Activated naive CD8-positive, alpha-beta T cell treated with anti-CD3 and anti-CD28 coated beads, Interleukin-2, amount 10 ng/mL, durations not matched to agents 7 days and 5 days (primary cell): Measurements from ENCODE around the gene TMEM132E. TPM values are rescaled to one million over a fixed set of nuclear protein-coding genes. Genes with fewer than 3 reads are reported as not detected.

Experiments used
- ATAC-seq: fragments of 150-1000 bp; cut with Tn5 transposase; one replicate; pipeline ENCODE4 v1.10.0; 2021; ENCODE audit warnings: low read depth, moderate library complexity
- POLR2A ChIA-PET: fragments of 350-600 bp; sonication (Branson Sonifier 250); formaldehyde crosslinking; loops from one replicate; lab custom pipeline; 2021; ENCODE audit warnings: antibody characterized with exemption; lab: Charles Lee
- DNase-seq: peaks from one replicate; pipeline ENCODE4 v3.0.0; 2021
- H3K27ac Mint-ChIP-seq: one replicate; pipeline ENCODE4 v1.8.0; 2022; ENCODE audit warnings: mild to moderate bottlenecking, mixed read lengths
- H3K27me3 Mint-ChIP-seq: one replicate; pipeline ENCODE4 v1.8.0; 2022; ENCODE audit warnings: mild to moderate bottlenecking, moderate library complexity, mixed read lengths
- H3K36me3 Mint-ChIP-seq: one replicate; pipeline ENCODE4 v1.8.0; 2021; ENCODE audit warnings: mild to moderate bottlenecking, mixed read lengths
- H3K4me1 Mint-ChIP-seq: one replicate; pipeline ENCODE4 v1.8.0; 2021; ENCODE audit warnings: mixed read lengths
- H3K4me3 Mint-ChIP-seq: one replicate; pipeline ENCODE4 v1.8.0; 2022; ENCODE audit warnings: mild to moderate bottlenecking, moderate library complexity, mixed read lengths
- H3K9me3 Mint-ChIP-seq: one replicate; pipeline ENCODE4 v1.8.0; 2021; ENCODE audit warnings: mixed read lengths
- total RNA-seq, 2 experiments: library from RNA; stranded (reverse); gene quantifications; one replicate each; pipeline ENCODE4 v1.2.3, GENCODE V29; 2021

The TMEM132E gene
- total RNA-seq, 2 experiments from 2014 or later = 0.06 TPM; not detected in 1

GRCh38 chr17:34637548-34638525 is 58.5 kb downstream of the TMEM132E start:
- DNase-seq (peak; percentile 82), ATAC-seq (peak; percentile 96)
- H3K4me1 Mint-ChIP-seq = no peaks in the 10 kb centered on the region
- no peaks in the 10 kb centered on the region for H3K9me3 Mint-ChIP-seq
- H3K4me3 Mint-ChIP-seq = peak overlapping the region; percentile 52
- H3K27ac Mint-ChIP-seq = no peak overlapping the region
- POLR2A ChIA-PET = interaction anchor here (0.5 to 0.6 kb wide), 2 partner anchors 19 to 152 kb away, joined by 3 to 5 read pairs; no protein-coding TSS in a partner anchor
- H3K36me3 Mint-ChIP-seq = no peaks in the 10 kb centered on the region
- peaks cover 10% of the 10 kb centered on the region for H3K27me3 Mint-ChIP-seq

- POLR2A ChIA-PET = no interaction called here
- no peaks in the 10 kb centered on the region for H3K4me1 Mint-ChIP-seq
- H3K27ac Mint-ChIP-seq = no peak overlapping the region
- H3K4me3 Mint-ChIP-seq = no peak overlapping the region
- H3K36me3 Mint-ChIP-seq = no peaks in the 10 kb centered on the region
- H3K27me3 Mint-ChIP-seq = peaks cover 10% of the 10 kb centered on the region
- H3K9me3 Mint-ChIP-seq = no peaks in the 10 kb centered on the region
- DNase-seq (no peak), ATAC-seq (no peak)
These were observed 59.3 kb downstream of the TMEM132E start for GRCh38 chr17:34638526-34639260.

- Mint-ChIP-seq H3K27ac (no peak overlapping the region), H3K4me1 (no peaks in the 10 kb centered on the region), H3K27me3 (peaks cover 17% of the 10 kb centered on the region), H3K4me3 (no peak overlapping the region), H3K36me3 (no peaks in the 10 kb centered on the region), H3K9me3 (no peaks in the 10 kb centered on the region)
- POLR2A ChIA-PET = no interaction called here
- DNase-seq = no peak
- no peak for ATAC-seq
These were observed 60.5 kb downstream of the TMEM132E start for GRCh38 chr17:34639706-34640425.

GRCh38 chr17:34641368-34641767 is 62.0 kb downstream of the TMEM132E start:
- no peak overlapping the region for H3K4me3 Mint-ChIP-seq
- H3K9me3 Mint-ChIP-seq = no peaks in the 10 kb centered on the region
- H3K4me1 Mint-ChIP-seq = no peaks in the 10 kb centered on the region
- H3K36me3 Mint-ChIP-seq = no peaks in the 10 kb centered on the region
- no peak overlapping the region for H3K27ac Mint-ChIP-seq
- H3K27me3 Mint-ChIP-seq = peaks cover 16% of the 10 kb centered on the region
- no peak for DNase-seq
- POLR2A ChIA-PET = no interaction called here
- no peak for ATAC-seq

- H3K27me3 Mint-ChIP-seq = peaks cover 7% of the 10 kb centered on the region
- no peaks in the 10 kb centered on the region for H3K9me3 Mint-ChIP-seq
- no peaks in the 10 kb centered on the region for H3K4me1 Mint-ChIP-seq
- ATAC-seq = no peak
- H3K36me3 Mint-ChIP-seq = no peaks in the 10 kb centered on the region
- no peak overlapping the region for H3K27ac Mint-ChIP-seq
- POLR2A ChIA-PET = no interaction called here
- no peak overlapping the region for H3K4me3 Mint-ChIP-seq
- DNase-seq = no peak
These were observed 65.7 kb downstream of the TMEM132E start for GRCh38 chr17:34644941-34645550.

- no peak for DNase-seq
- Mint-ChIP-seq H3K9me3 (no peaks in the 10 kb centered on the region), H3K4me3 (no peak overlapping the region), H3K27ac (no peak overlapping the region), H3K36me3 (no peaks in the 10 kb centered on the region), H3K4me1 (no peaks in the 10 kb centered on the region), H3K27me3 (peaks cover 7% of the 10 kb centered on the region)
- POLR2A ChIA-PET = no interaction called here
- no peak for ATAC-seq
These were observed 66.2 kb downstream of the TMEM132E start for GRCh38 chr17:34645594-34645993.

- no peak overlapping the region for H3K27ac Mint-ChIP-seq
- POLR2A ChIA-PET = no interaction called here
- H3K27me3 Mint-ChIP-seq = peaks cover 13% of the 10 kb centered on the region
These were observed 68.1 kb downstream of the TMEM132E start for GRCh38 chr17:34647511-34647910.

GRCh38 chr17:34650051-34650750 is 70.8 kb downstream of the TMEM132E start:
- DNase-seq = no peak

More at GRCh38 chr17:34647511-34647910, 68.1 kb downstream of the TMEM132E start:
- Mint-ChIP-seq H3K4me1 (no peaks in the 10 kb centered on the region), H3K4me3 (no peak overlapping the region), H3K9me3 (no peaks in the 10 kb centered on the region), H3K36me3 (no peaks in the 10 kb centered on the region)
- DNase-seq = no peak
- no peak for ATAC-seq

GRCh38 chr17:34651402-34651811 is 72.0 kb downstream of the TMEM132E start:
- H3K9me3 Mint-ChIP-seq = no peaks in the 10 kb centered on the region
- no peak overlapping the region for H3K27ac Mint-ChIP-seq
- H3K36me3 Mint-ChIP-seq = no peaks in the 10 kb centered on the region
- POLR2A ChIA-PET = no interaction called here
- ATAC-seq (no peak), DNase-seq (no peak)
- H3K4me1 Mint-ChIP-seq = no peaks in the 10 kb centered on the region
- H3K27me3 Mint-ChIP-seq = peaks cover 16% of the 10 kb centered on the region
- no peak overlapping the region for H3K4me3 Mint-ChIP-seq

More at GRCh38 chr17:34650051-34650750, 70.8 kb downstream of the TMEM132E start:
- Mint-ChIP-seq H3K36me3 (no peaks in the 10 kb centered on the region), H3K9me3 (no peaks in the 10 kb centered on the region), H3K4me1 (no peaks in the 10 kb centered on the region), H3K27me3 (peaks cover 14% of the 10 kb centered on the region), H3K27ac (no peak overlapping the region), H3K4me3 (no peak overlapping the region)
- no peak for ATAC-seq
- POLR2A ChIA-PET = no interaction called here

- ATAC-seq (no peak), DNase-seq (no peak)
- H3K9me3 Mint-ChIP-seq = no peaks in the 10 kb centered on the region
- no peak overlapping the region for H3K4me3 Mint-ChIP-seq
- H3K4me1 Mint-ChIP-seq = no peaks in the 10 kb centered on the region
- H3K27me3 Mint-ChIP-seq = peaks cover 16% of the 10 kb centered on the region
- H3K36me3 Mint-ChIP-seq = no peaks in the 10 kb centered on the region
- H3K27ac Mint-ChIP-seq = no peak overlapping the region
- POLR2A ChIA-PET = no interaction called here
These were observed 72.7 kb downstream of the TMEM132E start for GRCh38 chr17:34652021-34652555.

- DNase-seq = no peak
- Mint-ChIP-seq H3K4me1 (no peaks in the 10 kb centered on the region), H3K36me3 (no peaks in the 10 kb centered on the region), H3K9me3 (no peaks in the 10 kb centered on the region), H3K4me3 (no peak overlapping the region), H3K27me3 (peaks cover 16% of the 10 kb centered on the region), H3K27ac (no peak overlapping the region)
- ATAC-seq = no peak
- POLR2A ChIA-PET = no interaction called here
These were observed 74.1 kb downstream of the TMEM132E start for GRCh38 chr17:34653511-34653910.

- H3K4me1 Mint-ChIP-seq = no peaks in the 10 kb centered on the region
- no peaks in the 10 kb centered on the region for H3K36me3 Mint-ChIP-seq
- peaks cover 16% of the 10 kb centered on the region for H3K27me3 Mint-ChIP-seq
- H3K27ac Mint-ChIP-seq = no peak overlapping the region
- H3K9me3 Mint-ChIP-seq = no peaks in the 10 kb centered on the region
- no peak for DNase-seq
- H3K4me3 Mint-ChIP-seq = no peak overlapping the region
- POLR2A ChIA-PET = no interaction called here
- no peak for ATAC-seq
These were observed 75.0 kb downstream of the TMEM132E start for GRCh38 chr17:34654276-34654880.
